Fibroblast of pulmonary artery (primary cell): ENCODE data around the gene WDR26.

Source experiments
- DNase-seq: peaks from one replicate; pipeline ENCODE4 v3.0.0-alpha.2; 2010; ENCODE audit warnings: low read depth
- H3K4me3 ChIP-seq: replicated peaks from 2 replicates; pipeline ENCODE4 v1.5.1; 2011; ENCODE audit warnings: low read depth, mild to moderate bottlenecking, control low read depth, low read length, moderate library complexity
- CTCF ChIP-seq: IDR thresholded peaks from 2 replicates; pipeline ENCODE4 v1.5.1; 2011; ENCODE audit warnings: mild to moderate bottlenecking, control low read depth, low read length, inconsistent platforms; ENCODE audit errors: missing control alignments

Gene WDR26

GRCh38 chr1:224380003-224380402 lies 54.6 kb downstream of the WDR26 start:
- no peak for DNase-seq
- H3K4me3 ChIP-seq = no peak overlapping the region

GRCh38 chr1:224378855-224379631 lies 55.6 kb downstream of the WDR26 start:
- H3K4me3 ChIP-seq = no peak overlapping the region

More at GRCh38 chr1:224380003-224380402, 54.6 kb downstream of the WDR26 start:
- no peak for TF ChIP-seq CTCF

GRCh38 chr1:224377676-224378006 lies 57.0 kb downstream of the WDR26 start:
- peak; percentile 34 for DNase-seq
- no peak overlapping the region for H3K4me3 ChIP-seq
- no peak for TF ChIP-seq CTCF

More at GRCh38 chr1:224378855-224379631, 55.6 kb downstream of the WDR26 start:
- TF ChIP-seq CTCF = no peak
- DNase-seq = no peak

GRCh38 chr1:224375059-224375458 lies 59.5 kb downstream of the WDR26 start:
- no peak for DNase-seq
- no peak overlapping the region for H3K4me3 ChIP-seq
- no peak for TF ChIP-seq CTCF

- no peak overlapping the region for H3K4me3 ChIP-seq
- no peak for DNase-seq
- no peak for TF ChIP-seq CTCF
These were observed 61.5 kb downstream of the WDR26 start for GRCh38 chr1:224373008-224373590.

- DNase-seq = no peak
- no peak for TF ChIP-seq CTCF
- H3K4me3 ChIP-seq = no peak overlapping the region
These were observed 66.2 kb downstream of the WDR26 start for GRCh38 chr1:224368409-224368808.

- H3K4me3 ChIP-seq = no peak overlapping the region
- DNase-seq = no peak
- no peak for TF ChIP-seq CTCF
These were observed 75.4 kb downstream of the WDR26 start for GRCh38 chr1:224359207-224359606.
